Psoas muscle (tissue), 8 donors: Measurements from ENCODE around the gene MAPK8. TPM values are rescaled to one million over a fixed set of nuclear protein-coding genes. Genes with fewer than 3 reads are reported as not detected.

Source experiments
- ATAC-seq, 4 donors: fragments of 200-7000 bp; cut with Tn5 transposase; one replicate each; pipeline ENCODE4 v1.9.1; 2020; ENCODE audit warnings: moderate library complexity in 3 of 4, mild to moderate bottlenecking in 2 of 4
- DNase-seq, 2 donors: peaks; one replicate each; pipeline ENCODE4 v3.0.0-alpha.2; 2020
- H3K27ac ChIP-seq: fragments of 200-600 bp; one replicate; pipeline ENCODE4 v1.8.0; 2022
- H3K27me3 ChIP-seq, 3 donors: fragments of 200-600 bp in 1 of 3; one replicate each; pipeline versions ENCODE4 v1.6.1 to v1.8.0; 2013 to 2022; ENCODE audit warnings: low read length in 2 of 3, mild to moderate bottlenecking in 2 of 3, moderate library complexity in 1 of 3; ENCODE audit not compliant: insufficient read depth in 3 of 3
- H3K36me3 ChIP-seq, 2 donors: fragments of 200-600 bp in 1 of 2; one replicate each; pipeline versions ENCODE4 v1.6.1 to v1.8.0; 2013 to 2022; ENCODE audit warnings: low read depth in 1 of 2, mild to moderate bottlenecking in 1 of 2, moderate library complexity in 1 of 2; ENCODE audit not compliant: insufficient read depth in 1 of 2
- H3K4me1 ChIP-seq: fragments of 200-600 bp; one replicate; pipeline ENCODE4 v1.8.0; 2022
- H3K4me3 ChIP-seq: fragments of 200-600 bp; one replicate; pipeline ENCODE4 v1.8.0; 2022; ENCODE audit warnings: mild to moderate bottlenecking
- H3K9me3 ChIP-seq: fragments of 200-600 bp; one replicate; pipeline ENCODE4 v1.8.0; 2022
- WGBS, 3 donors: extraction: QIAGEN DNeasy Blood & Tissue Kit; methylation state at CpG; one replicate each; pipeline versions ENCODE4 v1.1.6 to v1.1.7; 2013; 5-methylcytosine and 5-hydroxymethylcytosine counted together
- intact Hi-C, 2 donors: fragments of 100-400 bp; cut with DNase I; formaldehyde crosslinking; loops; one replicate each; pipeline versions ENCODE4 v1.11.0 to v1.14.2; 2022
- long read RNA-seq, 2 donors: library from polyadenylated mRNA; unstranded; transcript quantifications; one replicate each; pipeline ENCODE4 v2.0.0, GENCODE V29; 2021
- polyA plus RNA-seq, 3 donors: library from polyadenylated mRNA; stranded (reverse); fragments of 200-250 nt; gene quantifications; one replicate each; pipeline ENCODE4 v1.2.3, GENCODE V29; 2013
- total RNA-seq, 4 donors: library from RNA; stranded (reverse); fragmentation: NEBNext Ultra II Directional in 2 of 4; extraction: Animal tissue kit (Norgen Biotek cat#: 25700) in 2 of 4; gene quantifications; one replicate each; pipeline versions ENCODE4 v1.2.1 to v1.2.4, GENCODE V29; 2021 to 2023
- TF ChIP-seq, protein P1 (sequence below): fragments of 200-600 bp; IDR thresholded peaks from one replicate; pipeline ENCODE4 v1.8.0; 2022; ENCODE audit warnings: antibody characterized with exemption
- donor health status: healthy with polysubstance abuse.
- donor health status: DM: no; HTN: no; CAD: no; lungs with moderate emphysema.
- donor health status: Bipolar disorder and iron deficiency.
- donor health status: healthy.
- donor health status: DM: yes; HTN: yes; CAD: no.
- donor health status: DM: no; HTN: no; CAD: no.
- donor health status: DM: no; HTN: no; CAD: no.
- donor health status: DM: yes; HTN: yes; CAD: no.

Gene MAPK8
- total RNA-seq: 10 to 100 TPM; 24.3 to 32.3 (median 27.7) TPM
- polyA plus RNA-seq: 10 to 100 TPM; 10.8 to 22.7 (median 19.0) TPM
- long read RNA-seq, donor 1, partial matches to known transcripts: 0 of 1 reads
- long read RNA-seq, donor 1, other reads (novel, unspliced or antisense): 1 of 1 reads
- long read RNA-seq, donor 2, partial matches to known transcripts: 1 of 1 reads
- long read RNA-seq, donor 2, other reads (novel, unspliced or antisense): 0 of 1 reads

GRCh38 chr10:48306265-48306869, at the start of gene MAPK8:
Gene MAPK8 (plus strand): TSS chr10:48306677. CDS start chr10:48401661, 94,984 bp downstream.
- peaks cover 31% of the 10 kb centered on the region for H3K4me1 ChIP-seq
- no peaks in the 10 kb centered on the region for H3K36me3 ChIP-seq
- DNase-seq (peak; percentile 94 to 97), ATAC-seq (peak; percentile 95 to 97 (median 96))
- H3K9me3 ChIP-seq: no peaks in the 10 kb centered on the region
- 1% methylated on average over 58 to 86 of the region's 86 CpGs for WGBS, 3 donors
- intact Hi-C loops: no loop called here
- TF ChIP-seq, protein P1, sequence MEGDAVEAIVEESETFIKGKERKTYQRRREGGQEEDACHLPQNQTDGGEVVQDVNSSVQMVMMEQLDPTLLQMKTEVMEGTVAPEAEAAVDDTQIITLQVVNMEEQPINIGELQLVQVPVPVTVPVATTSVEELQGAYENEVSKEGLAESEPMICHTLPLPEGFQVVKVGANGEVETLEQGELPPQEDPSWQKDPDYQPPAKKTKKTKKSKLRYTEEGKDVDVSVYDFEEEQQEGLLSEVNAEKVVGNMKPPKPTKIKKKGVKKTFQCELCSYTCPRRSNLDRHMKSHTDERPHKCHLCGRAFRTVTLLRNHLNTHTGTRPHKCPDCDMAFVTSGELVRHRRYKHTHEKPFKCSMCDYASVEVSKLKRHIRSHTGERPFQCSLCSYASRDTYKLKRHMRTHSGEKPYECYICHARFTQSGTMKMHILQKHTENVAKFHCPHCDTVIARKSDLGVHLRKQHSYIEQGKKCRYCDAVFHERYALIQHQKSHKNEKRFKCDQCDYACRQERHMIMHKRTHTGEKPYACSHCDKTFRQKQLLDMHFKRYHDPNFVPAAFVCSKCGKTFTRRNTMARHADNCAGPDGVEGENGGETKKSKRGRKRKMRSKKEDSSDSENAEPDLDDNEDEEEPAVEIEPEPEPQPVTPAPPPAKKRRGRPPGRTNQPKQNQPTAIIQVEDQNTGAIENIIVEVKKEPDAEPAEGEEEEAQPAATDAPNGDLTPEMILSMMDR: no peak
- H3K4me3 ChIP-seq: peak within 1 kb of the TSS; percentile 95
- H3K27ac ChIP-seq: peak within 1 kb of the TSS; percentile 97
- H3K27me3 ChIP-seq: no peaks in the 10 kb centered on the region

DNA sequence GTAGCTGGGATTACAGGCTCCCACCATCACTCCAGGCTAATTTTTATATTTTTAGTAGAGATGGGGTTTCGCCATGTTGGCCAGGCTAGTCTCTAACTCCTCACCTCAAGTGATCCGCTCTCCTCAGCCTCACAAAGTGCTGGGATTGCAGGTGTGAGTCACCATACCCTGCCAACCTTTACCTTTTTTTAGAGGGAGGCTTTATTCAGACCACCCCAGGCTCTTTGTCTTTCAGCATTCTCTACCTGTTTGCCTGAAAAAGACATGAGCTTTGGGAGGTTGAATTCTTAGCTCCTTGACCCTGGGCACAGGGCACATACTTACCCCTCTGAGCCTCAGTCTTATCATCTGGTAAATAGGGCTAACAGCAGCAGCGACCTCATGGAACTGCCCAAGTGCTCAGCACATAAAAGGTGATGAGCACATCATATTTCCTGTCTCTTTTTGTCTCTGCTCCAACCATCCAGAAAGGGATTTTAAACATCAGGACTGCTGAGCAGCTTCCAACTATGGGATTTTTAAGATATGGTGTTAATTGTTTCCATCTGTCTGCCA, 49.0 kb upstream of the MAPK8 start:
- 86 to 89% (median 88%) methylated on average over 3 of the region's 3 CpGs for WGBS, 3 donors
- ATAC-seq (no peak), DNase-seq (no peak)
- H3K4me1 ChIP-seq: no peaks in the 10 kb centered on the region
- peaks cover 3% of the 10 kb centered on the region for H3K9me3 ChIP-seq
- H3K27ac ChIP-seq: no peak overlapping the region
- H3K4me3 ChIP-seq: no peak overlapping the region
- H3K27me3 ChIP-seq: peaks cover 0 to 4% (median 4%) of the 10 kb centered on the region in 3 donors
- intact Hi-C loops: no loop called here
- no peaks in the 10 kb centered on the region for H3K36me3 ChIP-seq
- TF ChIP-seq, protein P1: no peak

- ATAC-seq: no peak
- TF ChIP-seq, protein P1: no peak
- WGBS, 3 donors: 57 to 79% (median 70%) methylated on average over 1 of the region's 1 CpG
- H3K36me3 ChIP-seq: no peaks in the 10 kb centered on the region
- DNase-seq: no peak
- H3K9me3 ChIP-seq: peaks cover 3% of the 10 kb centered on the region
- no peak overlapping the region for H3K4me3 ChIP-seq
- no peak overlapping the region for H3K27ac ChIP-seq
- H3K4me1 ChIP-seq: no peaks in the 10 kb centered on the region
- intact Hi-C loops: no loop called here
- H3K27me3 ChIP-seq: peaks cover 0 to 4% (median 4%) of the 10 kb centered on the region in 3 donors
Measured at GRCh38 chr10:48258105-48258504, 48.4 kb upstream of the MAPK8 start.

GRCh38 chr10:48266528-48266927, 39.9 kb upstream of the MAPK8 start:
- ATAC-seq (no peak), DNase-seq (no peak)
- Histone ChIP-seq H3K9me3 (no peaks in the 10 kb centered on the region), H3K27ac (no peak overlapping the region), H3K36me3 (no peaks in the 10 kb centered on the region), H3K4me3 (no peak overlapping the region), H3K4me1 (no peaks in the 10 kb centered on the region), H3K27me3 (no peaks in the 10 kb centered on the region)
- 73 to 78% (median 76%) methylated on average over 4 of the region's 4 CpGs for WGBS, 3 donors
- intact Hi-C loops: no loop called here
- TF ChIP-seq, protein P1: no peak
